SH-SY5Y (cell line): ENCODE measurements around the gene BCKDK.

Experiments used
- GATA2 ChIP-seq: IDR thresholded peaks from 2 replicates; pipeline ENCODE4 v1.6.1; 2011; ENCODE audit warnings: mild to moderate bottlenecking, low read depth, low read length
- GATA3 ChIP-seq: IDR thresholded peaks from 2 replicates; pipeline ENCODE4 v1.6.1; 2011; ENCODE audit warnings: low read depth, mild to moderate bottlenecking, low read length, moderate library complexity

DNA sequence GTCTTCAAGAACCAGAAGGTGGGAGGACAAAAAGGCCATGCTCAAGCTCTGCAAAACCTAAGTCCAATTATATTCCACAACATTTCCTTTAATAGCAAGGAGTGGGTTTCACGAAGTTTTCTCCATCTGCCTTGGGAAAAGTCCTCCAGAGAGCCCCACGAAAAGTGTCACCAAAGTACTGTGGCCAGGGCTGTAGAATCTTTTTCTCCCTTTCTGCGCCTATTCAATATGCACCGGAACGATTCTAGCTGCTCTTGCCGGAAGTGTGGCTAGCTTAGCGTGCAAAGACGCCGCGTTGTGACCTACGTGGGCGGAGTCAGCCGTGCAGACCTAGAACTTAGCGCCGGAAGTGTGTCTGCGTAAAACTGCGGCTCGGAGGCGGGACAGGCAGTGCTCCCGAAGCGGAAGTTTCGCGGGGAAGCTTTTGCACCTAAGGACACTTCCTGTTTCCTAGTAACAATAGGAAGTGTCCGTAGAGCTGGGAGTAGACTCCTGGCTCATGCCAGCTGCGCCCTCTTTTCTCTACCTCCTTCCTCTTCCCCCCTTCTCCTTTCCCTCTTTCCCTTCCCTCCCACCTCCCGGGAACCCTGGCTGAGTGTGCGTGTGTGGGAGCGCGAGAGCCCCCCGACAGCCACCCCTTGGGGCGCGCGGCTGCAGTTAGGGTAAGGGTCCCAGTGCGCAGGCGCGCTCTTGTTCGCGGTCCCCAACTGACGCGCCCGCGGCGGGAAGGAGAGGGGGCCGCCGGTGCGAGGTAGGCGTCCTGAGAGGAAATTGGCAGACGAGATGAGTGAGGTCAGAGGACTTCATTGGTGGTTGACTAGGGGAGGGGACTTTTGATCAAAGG is 34.0 kb upstream of the BCKDK start, which contains the start of the genes ZNF646 and ZNF668:
- no peak for TF ChIP-seq GATA2
- TF ChIP-seq GATA3, result no peak
